Dendritic cell treated with granulocyte-macrophage colony-stimulating factor and Interleukin-4, amounts not matched to agents 40 ng/mL and 50 ng/mL, for 4 days (primary cell): ENCODE data around the gene SYNGR3.
"Not testable (repeated sequence)": the region's sequence is repeated elsewhere in the genome, so short reads cannot be mapped to it uniquely, and the experiment has no call there.

ENCODE experiments used
- H3K27ac Mint-ChIP-seq: one replicate; pipeline ENCODE4 v1.8.0; 2022; ENCODE audit warnings: mild to moderate bottlenecking, mixed read lengths
- H3K27me3 Mint-ChIP-seq: one replicate; pipeline ENCODE4 v1.8.0; 2022; ENCODE audit warnings: mild to moderate bottlenecking, mixed read lengths
- H3K36me3 Mint-ChIP-seq: one replicate; pipeline ENCODE4 v1.8.0; 2022; ENCODE audit warnings: low read depth, mixed read lengths
- H3K4me1 Mint-ChIP-seq: one replicate; pipeline ENCODE4 v1.8.0; 2022; ENCODE audit warnings: low read depth, mixed read lengths
- H3K4me3 Mint-ChIP-seq: one replicate; pipeline ENCODE4 v1.8.0; 2022; ENCODE audit warnings: mild to moderate bottlenecking, moderate library complexity, mixed read lengths
- H3K9me3 Mint-ChIP-seq: one replicate; pipeline ENCODE4 v1.8.0; 2022; ENCODE audit warnings: mixed read lengths
- intact Hi-C: fragments of 100-400 bp; cut with micrococcal nuclease; formaldehyde crosslinking; loops from one replicate; pipeline ENCODE4 v1.15.0; 2022

SYNGR3 gene

GRCh38 chr16:1950047-1950446 is 39.7 kb upstream of the SYNGR3 start:
- Mint-ChIP-seq H3K36me3 (no peaks in the 10 kb centered on the region), H3K9me3 (no peaks in the 10 kb centered on the region), H3K27ac (no peak overlapping the region), H3K4me3 (no peak overlapping the region), H3K27me3 (peaks cover 11% of the 10 kb centered on the region), H3K4me1 (peaks cover 5% of the 10 kb centered on the region)
- intact Hi-C loops = no loop called here

DNA sequence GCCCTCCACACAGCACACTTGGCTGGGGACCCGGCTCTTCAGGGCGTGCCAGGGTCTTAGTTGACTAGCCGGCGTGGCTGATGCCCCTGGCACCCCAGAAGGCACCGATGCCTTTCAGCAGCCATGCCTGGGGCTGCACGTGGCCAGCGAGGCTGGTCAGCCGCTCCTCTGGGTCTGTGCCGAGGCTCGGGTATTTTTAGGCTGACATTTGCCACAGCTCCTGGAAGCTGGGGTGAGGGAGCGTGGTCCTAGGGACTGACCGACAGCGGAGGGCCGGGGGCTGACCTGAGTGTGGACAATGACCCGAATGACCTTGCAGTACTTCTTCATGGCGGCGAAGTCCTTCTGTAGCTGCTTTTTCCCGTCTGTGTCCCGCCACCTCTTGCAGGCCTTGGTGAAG is 39.2 kb upstream of the SYNGR3 start:
- H3K4me1 Mint-ChIP-seq = peaks cover 3% of the 10 kb centered on the region
- H3K9me3 Mint-ChIP-seq = no peaks in the 10 kb centered on the region
- H3K4me3 Mint-ChIP-seq = no peak overlapping the region
- H3K27ac Mint-ChIP-seq = no peak overlapping the region
- H3K36me3 Mint-ChIP-seq = no peaks in the 10 kb centered on the region
- intact Hi-C loops = no loop called here
- H3K27me3 Mint-ChIP-seq = peaks cover 11% of the 10 kb centered on the region

DNA sequence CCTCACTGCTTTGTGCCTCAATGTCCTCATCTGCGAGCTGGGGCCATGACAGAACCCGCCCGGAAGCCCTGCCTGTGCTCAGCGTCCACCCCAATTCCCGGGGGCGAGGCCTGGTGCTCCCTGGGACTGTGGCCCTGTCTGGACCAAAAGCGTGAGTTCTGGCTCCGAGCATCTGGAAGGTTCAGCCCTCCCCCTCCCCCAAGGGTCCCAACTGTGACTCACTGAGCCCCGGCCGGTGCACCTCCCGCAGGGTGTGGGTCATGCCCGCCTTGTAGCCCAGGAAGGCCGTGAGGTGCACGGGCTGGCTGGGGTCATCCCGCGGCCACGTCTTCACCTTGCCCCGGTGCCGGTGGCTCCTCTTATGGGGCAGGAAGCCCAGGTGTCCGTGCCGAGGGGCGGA is 36.0 kb upstream of the SYNGR3 start:
- peaks cover 30% of the 10 kb centered on the region for H3K27me3 Mint-ChIP-seq
- H3K36me3 Mint-ChIP-seq = no peaks in the 10 kb centered on the region
- peaks cover 3% of the 10 kb centered on the region for H3K4me1 Mint-ChIP-seq
- no peaks in the 10 kb centered on the region for H3K9me3 Mint-ChIP-seq
- no peak overlapping the region for H3K27ac Mint-ChIP-seq
- no peak overlapping the region for H3K4me3 Mint-ChIP-seq
- intact Hi-C loops = no loop called here

DNA sequence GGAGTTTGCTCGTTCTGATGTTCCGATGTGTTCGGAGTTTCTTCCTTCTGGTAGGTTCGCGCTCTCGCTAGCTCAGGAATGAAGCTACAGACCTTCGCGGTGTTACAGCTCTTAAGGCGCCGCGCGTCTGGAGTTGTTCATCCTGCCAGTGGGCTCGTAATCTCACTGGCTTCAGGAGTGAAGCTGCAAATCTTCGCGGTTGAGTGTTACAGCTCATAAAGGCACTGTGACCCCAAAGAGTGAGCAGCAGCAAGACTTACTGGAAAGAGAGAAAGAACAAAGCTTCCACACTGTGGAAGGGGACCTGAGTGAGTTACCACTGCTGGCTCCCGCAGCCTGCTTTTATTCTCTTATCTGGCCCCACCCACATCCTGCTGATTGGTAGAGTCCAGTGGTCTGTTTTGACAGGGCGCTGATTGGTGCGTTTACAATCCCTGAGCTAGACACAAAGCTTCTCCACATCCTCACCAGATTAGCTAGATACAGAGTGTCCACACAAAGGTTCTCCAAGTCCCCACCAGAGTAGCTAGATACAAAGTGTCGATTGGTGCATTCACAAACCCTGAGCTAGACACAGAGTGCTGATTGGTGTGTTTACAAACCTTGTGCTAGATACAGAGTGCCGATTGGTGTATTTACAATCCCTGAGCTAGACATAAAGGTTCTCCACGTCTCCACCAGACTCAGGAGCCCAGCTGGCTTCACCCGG is 32.2 kb upstream of the SYNGR3 start:
- H3K4me3 Mint-ChIP-seq, intact Hi-C loops, H3K27ac Mint-ChIP-seq, H3K9me3 Mint-ChIP-seq: not testable (repeated sequence)
- peaks cover 34% of the 10 kb centered on the region for H3K27me3 Mint-ChIP-seq
- H3K36me3 Mint-ChIP-seq = peaks cover 33% of the 10 kb centered on the region
- H3K4me1 Mint-ChIP-seq = peaks cover 37% of the 10 kb centered on the region

DNA sequence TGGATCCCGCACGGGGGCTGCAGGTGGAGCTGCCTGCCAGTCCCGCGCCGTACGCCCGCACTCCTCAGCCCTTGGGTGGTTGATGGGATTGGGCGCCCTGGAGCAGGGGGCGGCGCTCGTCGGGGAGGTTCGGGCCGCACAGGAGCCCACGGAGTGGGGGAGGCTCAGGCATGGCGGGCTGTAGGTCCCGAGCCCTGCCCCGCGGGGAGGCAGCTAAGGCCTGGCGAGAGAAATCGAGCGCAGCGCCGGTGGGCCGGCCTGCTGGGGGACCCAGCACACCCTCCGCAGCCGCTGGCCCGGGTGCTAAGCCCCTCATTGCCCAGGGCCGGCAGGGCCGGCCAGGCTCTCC is 31.7 kb upstream of the SYNGR3 start:
- peaks cover 43% of the 10 kb centered on the region for H3K4me1 Mint-ChIP-seq
- H3K9me3 Mint-ChIP-seq, intact Hi-C loops, H3K27ac Mint-ChIP-seq, H3K4me3 Mint-ChIP-seq: not testable (repeated sequence)
- H3K27me3 Mint-ChIP-seq = peaks cover 31% of the 10 kb centered on the region
- peaks cover 39% of the 10 kb centered on the region for H3K36me3 Mint-ChIP-seq

- peaks cover 49% of the 10 kb centered on the region for H3K4me1 Mint-ChIP-seq
- peak overlapping the region; percentile 96 for H3K27ac Mint-ChIP-seq
- intact Hi-C loops = no loop called here
- H3K4me3 Mint-ChIP-seq = peak overlapping the region; percentile 98
- H3K9me3 Mint-ChIP-seq = no peaks in the 10 kb centered on the region
- H3K36me3 Mint-ChIP-seq = peaks cover 45% of the 10 kb centered on the region
- peaks cover 30% of the 10 kb centered on the region for H3K27me3 Mint-ChIP-seq
Observed at GRCh38 chr16:1958715-1959268, 31.0 kb upstream of the SYNGR3 start.

DNA sequence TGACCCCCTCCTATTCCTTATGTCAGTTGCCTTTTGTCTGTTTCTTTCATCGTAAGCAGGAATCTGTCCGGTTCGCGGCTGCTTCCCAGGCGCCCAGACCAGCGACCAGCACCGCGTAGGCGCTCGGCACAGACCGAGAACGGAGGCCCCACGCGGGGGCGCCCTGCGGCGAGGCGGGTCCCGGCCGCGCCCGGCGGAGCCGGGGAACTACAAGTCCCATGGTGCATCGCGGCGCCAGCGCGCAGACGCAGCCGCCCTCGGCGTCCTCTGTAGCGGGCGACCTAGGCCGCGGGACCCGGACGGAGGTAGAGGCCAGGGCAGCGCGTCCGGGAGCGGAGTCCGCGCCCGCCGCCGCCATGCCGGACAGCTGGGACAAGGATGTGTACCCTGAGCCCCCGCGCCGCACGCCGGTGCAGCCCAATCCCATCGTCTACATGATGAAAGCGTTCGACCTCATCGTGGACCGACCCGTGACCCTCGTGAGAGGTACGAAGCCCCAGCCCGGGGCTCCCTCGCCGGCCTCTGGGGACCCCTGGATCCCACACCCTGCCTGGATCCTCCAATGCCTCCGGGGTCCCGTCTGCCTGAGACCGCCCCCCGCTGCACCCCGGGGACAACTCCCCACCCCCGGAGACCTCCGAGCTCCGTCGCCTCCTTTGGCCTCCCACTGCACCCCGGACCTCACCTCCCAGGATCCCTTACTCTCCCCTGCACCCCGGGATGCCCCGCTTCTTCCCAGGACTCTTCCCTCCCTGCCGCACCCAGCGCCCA is 30.3 kb upstream of the SYNGR3 start, which contains the start of gene NDUFB10:
Gene NDUFB10 (plus strand): TSS at position 270 of the 771 bp plus-strand sequence. CDS start 87 bp downstream, at position 357.
- Mint-ChIP-seq H3K4me3 (peak within 1 kb of the TSS; percentile 98), H3K36me3 (peaks cover 52% of the 10 kb centered on the region), H3K4me1 (peaks cover 54% of the 10 kb centered on the region), H3K27ac (peak within 1 kb of the TSS; percentile 96), H3K27me3 (peaks cover 27% of the 10 kb centered on the region), H3K9me3 (no peaks in the 10 kb centered on the region)
- intact Hi-C loops = no loop called here

DNA sequence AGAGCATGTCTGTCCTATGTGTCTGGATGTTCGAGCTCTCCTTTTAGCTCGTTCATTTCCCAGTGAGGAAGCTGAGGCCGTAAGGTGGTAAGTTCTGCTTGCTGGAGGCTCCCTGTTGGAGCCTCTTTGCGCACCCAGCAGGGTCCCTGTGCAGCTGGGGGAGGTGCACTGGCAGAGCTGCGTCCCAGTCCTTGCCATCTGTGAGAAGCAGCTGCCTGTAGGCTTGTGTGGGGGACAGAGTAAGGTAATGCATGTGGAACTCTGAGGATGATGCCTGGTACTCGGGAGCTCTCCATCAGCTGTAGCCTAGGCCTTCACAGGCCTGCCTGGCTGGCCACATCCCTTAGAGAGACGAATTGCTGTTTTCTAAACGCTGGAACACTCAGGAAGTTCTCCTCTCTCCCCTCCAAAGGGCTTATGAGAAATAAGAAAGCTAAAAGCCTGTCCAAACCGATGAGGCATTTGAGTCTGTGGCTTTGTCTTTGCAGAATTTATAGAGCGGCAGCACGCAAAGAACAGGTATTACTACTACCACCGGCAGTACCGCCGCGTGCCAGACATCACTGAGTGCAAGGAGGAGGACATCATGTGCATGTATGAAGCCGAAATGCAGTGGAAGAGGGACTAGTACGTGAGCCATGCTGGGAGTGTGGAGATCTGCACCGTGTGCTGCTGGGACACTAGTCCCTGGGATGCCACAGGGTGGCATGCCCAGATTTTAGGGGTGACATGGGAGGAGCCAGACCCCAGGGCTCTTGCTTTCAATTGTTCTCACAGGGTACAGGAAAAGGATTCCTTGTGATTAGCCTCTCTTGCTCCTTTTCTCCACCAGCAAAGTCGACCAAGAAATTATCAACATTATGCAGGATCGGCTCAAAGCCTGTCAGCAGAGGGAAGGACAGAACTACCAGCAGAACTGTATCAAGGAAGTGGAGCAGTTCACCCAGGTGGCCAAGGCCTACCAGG is 28.8 kb upstream of the SYNGR3 start:
- intact Hi-C loops = no loop called here
- peak overlapping the region; percentile 96 for H3K27ac Mint-ChIP-seq

DNA sequence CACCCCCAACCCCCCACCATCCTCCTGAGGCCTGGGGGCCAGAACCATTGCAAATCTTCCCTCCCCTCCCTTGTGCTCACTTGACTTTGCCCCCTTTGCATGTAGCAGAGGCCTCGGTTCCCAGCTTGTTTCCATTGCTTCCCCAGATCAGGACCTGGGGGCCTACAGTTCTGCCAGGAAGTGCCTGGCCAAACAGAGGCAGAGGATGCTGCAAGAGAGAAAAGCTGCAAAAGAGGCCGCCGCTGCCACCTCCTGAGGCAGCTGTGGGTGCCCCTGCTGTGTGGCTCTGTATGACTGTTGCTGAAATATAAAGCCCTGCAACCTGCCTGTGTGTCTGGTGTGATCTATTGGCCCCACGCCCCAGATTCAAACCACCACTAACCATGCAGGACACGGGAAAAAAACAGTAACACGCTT is 28.1 kb upstream of the SYNGR3 start:
- intact Hi-C loops = no loop called here
- Mint-ChIP-seq H3K4me3 (no peak overlapping the region), H3K36me3 (peaks cover 64% of the 10 kb centered on the region), H3K27ac (no peak overlapping the region), H3K27me3 (peaks cover 23% of the 10 kb centered on the region), H3K4me1 (peaks cover 62% of the 10 kb centered on the region), H3K9me3 (no peaks in the 10 kb centered on the region)

More for the DNA sequence above, 28.8 kb upstream of the SYNGR3 start:
- no peaks in the 10 kb centered on the region for H3K9me3 Mint-ChIP-seq
- H3K4me1 Mint-ChIP-seq = peaks cover 61% of the 10 kb centered on the region
- peaks cover 23% of the 10 kb centered on the region for H3K27me3 Mint-ChIP-seq
- peak overlapping the region; percentile 98 for H3K4me3 Mint-ChIP-seq
- peaks cover 64% of the 10 kb centered on the region for H3K36me3 Mint-ChIP-seq

DNA sequence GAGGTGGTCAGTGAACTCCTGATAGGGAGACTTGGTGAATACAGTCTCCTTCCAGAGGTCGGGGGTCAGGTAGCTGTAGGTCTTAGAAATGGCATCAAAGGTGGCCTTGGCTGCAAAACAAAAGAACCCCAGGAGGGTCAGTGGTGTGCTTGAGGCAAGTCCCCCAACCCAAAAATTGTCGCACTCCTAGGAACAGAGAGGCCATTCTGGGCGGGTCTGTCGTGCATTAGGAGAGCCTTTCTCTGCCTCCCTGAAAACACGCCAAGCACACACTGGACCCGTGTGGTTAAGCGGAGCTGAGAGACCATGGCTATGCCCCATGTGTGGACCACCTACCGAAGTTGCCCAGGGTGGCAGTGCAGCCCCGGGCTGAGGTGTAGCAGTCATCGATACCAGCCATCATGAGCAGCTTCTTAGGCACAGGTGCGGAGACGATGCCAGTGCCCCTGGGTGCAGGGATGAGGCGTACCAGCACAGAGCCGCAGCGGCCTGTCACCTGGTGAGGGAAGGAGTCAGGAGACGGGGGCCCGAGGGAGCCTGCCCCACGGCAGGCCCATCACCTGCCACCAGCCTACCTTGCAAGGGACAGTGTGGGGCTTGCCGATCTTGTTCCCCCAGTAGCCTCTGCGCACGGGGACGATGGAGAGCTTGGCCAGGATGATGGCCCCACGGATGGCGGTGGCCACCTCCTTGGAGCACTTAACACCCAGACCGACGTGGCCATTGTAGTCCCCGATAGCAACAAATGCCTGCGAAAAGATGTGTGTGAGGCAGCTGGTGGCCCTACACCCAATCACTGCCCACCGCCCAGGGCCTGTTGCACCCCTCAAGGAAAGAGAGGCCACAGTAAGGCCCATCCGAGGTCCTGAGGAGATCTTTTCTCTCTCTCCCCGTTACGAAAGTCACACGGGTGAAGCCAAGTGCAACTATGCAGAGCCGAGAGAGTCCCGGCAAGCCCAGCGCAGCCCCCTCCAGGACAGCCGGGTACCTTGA is 27.3 kb upstream of the SYNGR3 start:
- intact Hi-C loops, H3K9me3 Mint-ChIP-seq: not testable (repeated sequence)
- H3K36me3 Mint-ChIP-seq = peaks cover 64% of the 10 kb centered on the region
- peaks cover 17% of the 10 kb centered on the region for H3K27me3 Mint-ChIP-seq
- peak overlapping the region; percentile 88 for H3K4me3 Mint-ChIP-seq
- H3K4me1 Mint-ChIP-seq = peaks cover 62% of the 10 kb centered on the region
- H3K27ac Mint-ChIP-seq = peak overlapping the region; percentile 97

DNA sequence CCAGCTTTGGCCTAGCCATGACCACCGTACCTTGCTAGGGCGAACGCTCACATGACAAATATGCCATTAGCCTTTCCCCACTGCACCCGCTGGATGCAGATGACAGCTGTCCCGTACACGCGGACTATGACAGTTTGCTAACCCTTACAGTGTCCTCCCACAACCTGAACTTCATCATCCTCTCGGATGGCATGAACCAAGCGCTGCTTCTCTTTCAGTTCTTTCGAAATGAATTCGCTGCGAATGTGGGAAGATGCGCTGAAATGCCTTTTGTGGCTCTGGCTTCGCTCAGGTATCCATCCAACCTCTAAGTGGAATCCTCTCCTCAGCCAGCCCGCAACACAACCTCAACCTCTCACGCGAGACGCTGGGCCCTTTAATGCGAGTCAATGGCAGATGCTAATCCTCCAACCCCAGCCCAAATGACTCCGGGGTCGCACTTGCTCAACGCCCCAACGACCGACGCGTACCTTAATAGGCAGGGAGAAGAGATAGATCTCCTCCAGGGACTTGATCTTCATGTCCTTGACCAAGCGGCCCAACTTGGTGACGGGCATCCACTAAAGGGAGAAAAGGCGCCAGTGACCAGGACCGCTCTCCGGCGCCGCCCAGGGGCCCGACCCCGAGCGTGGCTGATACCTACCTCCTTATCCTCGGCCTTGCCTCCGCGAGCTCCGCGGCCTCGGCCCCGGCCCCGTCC is 25.8 kb upstream of the SYNGR3 start:
- Mint-ChIP-seq H3K4me1 (peaks cover 57% of the 10 kb centered on the region), H3K4me3 (peak overlapping the region; percentile 88), H3K36me3 (peaks cover 64% of the 10 kb centered on the region), H3K9me3 (no peaks in the 10 kb centered on the region), H3K27ac (peak overlapping the region; percentile 97), H3K27me3 (peaks cover 3% of the 10 kb centered on the region)
- intact Hi-C loops = no loop called here
